Smooth muscle cell (in vitro differentiated cells): ENCODE results near the gene PDE10A. TPM values are rescaled to one million over a fixed set of nuclear protein-coding genes. Genes with fewer than 3 reads are reported as not detected.
A peak's percentile ranks its signal among the peaks of the same experiment; 100 is the strongest.

Experiments
- DNase-seq: peaks from one replicate; lab custom pipeline; 2025; ENCODE audit not compliant: unreplicated experiment; lab: John Stamatoyannopoulos, UW
- H2AFZ ChIP-seq: fragments of 200-600 bp; sonication (generic); 2 replicates; pipeline ENCODE4 v1.6.0; 2016; ENCODE audit warnings: antibody characterized with exemption, low read depth, mild to moderate bottlenecking
- H3F3A ChIP-seq: fragments of 200-600 bp; sonication (generic); 2 replicates; pipeline ENCODE4 v1.6.0; 2017; ENCODE audit warnings: antibody characterized with exemption, low read depth
- H3K27ac ChIP-seq: fragments of 200-600 bp; sonication (generic); 2 replicates; pipeline ENCODE4 v1.5.1; 2016; ENCODE audit warnings: low read depth, mild to moderate bottlenecking
- H3K27me3 ChIP-seq: fragments of 200-600 bp; sonication (generic); 2 replicates; pipeline ENCODE4 v1.6.1; 2016; ENCODE audit warnings: low read depth, mild to moderate bottlenecking
- H3K36me3 ChIP-seq: fragments of 200-600 bp; sonication (generic); 2 replicates; pipeline ENCODE4 v1.5.1; 2016; ENCODE audit warnings: low read depth
- H3K4me1 ChIP-seq: fragments of 200-600 bp; sonication (generic); 2 replicates; pipeline ENCODE4 v1.5.1; 2016; ENCODE audit warnings: low read depth
- H3K4me2 ChIP-seq: fragments of 200-600 bp; sonication (generic); 2 replicates; pipeline ENCODE4 v1.6.0; 2016; ENCODE audit warnings: mild to moderate bottlenecking
- H3K4me3 ChIP-seq: fragments of 200-600 bp; sonication (generic); 2 replicates; pipeline ENCODE4 v1.5.1; 2016; ENCODE audit warnings: mild to moderate bottlenecking
- H3K79me2 ChIP-seq: fragments of 200-600 bp; sonication (generic); 2 replicates; pipeline ENCODE4 v1.6.0; 2016; ENCODE audit warnings: low read depth, mild to moderate bottlenecking
- H3K9ac ChIP-seq: fragments of 200-600 bp; sonication (generic); 2 replicates; pipeline ENCODE4 v1.6.0; 2016; ENCODE audit warnings: low read depth
- H3K9me3 ChIP-seq: fragments of 200-600 bp; sonication (generic); replicated peaks from 2 replicates; pipeline ENCODE4 v1.5.1; 2016; ENCODE audit warnings: low read depth
- H4K20me1 ChIP-seq: fragments of 200-600 bp; sonication (generic); 2 replicates; pipeline ENCODE4 v1.6.0; 2016; ENCODE audit warnings: low read depth
- WGBS: methylation state at CpG from one replicate; pipeline ENCODE4 v1.1.7; 2016; ENCODE audit warnings: low lambda C conversion rate; 5-methylcytosine and 5-hydroxymethylcytosine counted together
- polyA plus RNA-seq: library from polyadenylated mRNA; unstranded; fragments of >200 nt; fragmentation: Nextera tagmentation; extraction: Ambion mirVana; gene quantifications from 2 replicates; pipeline ENCODE4 v1.2.1, GENCODE V29; 2016
- total RNA-seq: library from RNA; depleted of rRNA; stranded (reverse); fragments of >200 nt; gene quantifications from 2 replicates; pipeline ENCODE4 v1.2.3, GENCODE V29; 2014
- TF ChIP-seq, protein P1 (sequence below): fragments of 200-600 bp; sonication (generic); IDR thresholded peaks from 2 replicates; pipeline ENCODE4 v1.5.1; 2017; ENCODE audit warnings: borderline replicate concordance, mild to moderate bottlenecking, antibody characterized with exemption; ENCODE audit not compliant: insufficient read depth, poor library complexity, severe bottlenecking

Gene PDE10A
- total and polyA plus RNA-seq, 2 experiments from 2014 or later: 2.0 to 5.6 TPM

DNA sequence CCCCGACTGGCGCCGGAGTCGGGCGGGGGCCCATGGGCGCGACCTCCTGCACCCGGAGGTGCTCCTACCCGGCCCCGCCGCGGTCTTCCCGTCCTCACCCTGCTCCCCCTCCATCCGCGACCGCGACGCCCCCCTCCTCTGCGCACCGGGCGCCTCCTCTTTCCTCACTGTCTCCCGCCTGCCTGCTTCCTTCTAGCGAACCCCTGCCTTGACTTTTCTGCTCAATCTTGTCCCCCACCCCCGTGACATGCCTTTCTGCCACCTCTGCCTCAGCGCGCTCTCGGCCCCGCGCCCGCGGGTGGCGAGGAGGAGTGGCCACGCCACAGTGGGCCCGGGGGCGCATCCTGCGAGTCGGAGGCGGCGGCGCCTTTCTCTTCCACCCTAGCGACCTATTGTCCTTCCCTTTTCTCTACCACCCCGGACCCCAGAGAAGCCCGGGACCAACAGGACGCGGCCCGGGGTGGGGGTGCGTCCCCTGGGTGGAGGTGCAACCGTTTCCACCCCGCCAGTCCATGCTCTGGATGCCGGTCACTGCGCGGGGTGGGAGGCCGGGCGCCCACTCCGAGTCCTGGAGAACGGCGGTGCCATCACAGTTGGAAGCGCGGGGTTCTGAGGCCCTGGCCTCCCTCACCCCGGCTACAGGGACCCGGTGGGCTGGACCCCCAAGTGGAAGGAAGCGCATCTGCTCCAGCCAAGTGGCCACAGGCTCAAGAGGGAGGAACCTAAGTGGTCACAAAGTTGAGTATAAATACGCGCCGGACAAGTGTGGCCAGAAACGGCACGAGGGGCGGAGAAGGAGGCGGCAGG lies 2.0 kb downstream of the PDE10A start:
- H3K4me3 ChIP-seq: peak overlapping the region; percentile 68
- H3K27me3 ChIP-seq: peaks cover 91% of the 10 kb centered on the region
- 2% methylated on average over 61 of the region's 69 CpGs for WGBS
- DNase-seq: no peak
- peak overlapping the region; percentile 93 for H2AFZ ChIP-seq
- TF ChIP-seq, protein P1, sequence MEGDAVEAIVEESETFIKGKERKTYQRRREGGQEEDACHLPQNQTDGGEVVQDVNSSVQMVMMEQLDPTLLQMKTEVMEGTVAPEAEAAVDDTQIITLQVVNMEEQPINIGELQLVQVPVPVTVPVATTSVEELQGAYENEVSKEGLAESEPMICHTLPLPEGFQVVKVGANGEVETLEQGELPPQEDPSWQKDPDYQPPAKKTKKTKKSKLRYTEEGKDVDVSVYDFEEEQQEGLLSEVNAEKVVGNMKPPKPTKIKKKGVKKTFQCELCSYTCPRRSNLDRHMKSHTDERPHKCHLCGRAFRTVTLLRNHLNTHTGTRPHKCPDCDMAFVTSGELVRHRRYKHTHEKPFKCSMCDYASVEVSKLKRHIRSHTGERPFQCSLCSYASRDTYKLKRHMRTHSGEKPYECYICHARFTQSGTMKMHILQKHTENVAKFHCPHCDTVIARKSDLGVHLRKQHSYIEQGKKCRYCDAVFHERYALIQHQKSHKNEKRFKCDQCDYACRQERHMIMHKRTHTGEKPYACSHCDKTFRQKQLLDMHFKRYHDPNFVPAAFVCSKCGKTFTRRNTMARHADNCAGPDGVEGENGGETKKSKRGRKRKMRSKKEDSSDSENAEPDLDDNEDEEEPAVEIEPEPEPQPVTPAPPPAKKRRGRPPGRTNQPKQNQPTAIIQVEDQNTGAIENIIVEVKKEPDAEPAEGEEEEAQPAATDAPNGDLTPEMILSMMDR: no peak
- H3K9me3 ChIP-seq: no peaks in the 10 kb centered on the region
- H3K36me3 ChIP-seq: no peaks in the 10 kb centered on the region
- peak overlapping the region; percentile 99 for H3K4me2 ChIP-seq
- no peaks in the 10 kb centered on the region for H3F3A ChIP-seq
- H3K9ac ChIP-seq: no peak overlapping the region
- H3K27ac ChIP-seq: no peak overlapping the region
- H3K79me2 ChIP-seq: no peaks in the 10 kb centered on the region
- peaks cover 23% of the 10 kb centered on the region for H4K20me1 ChIP-seq
- peaks cover 25% of the 10 kb centered on the region for H3K4me1 ChIP-seq

DNA sequence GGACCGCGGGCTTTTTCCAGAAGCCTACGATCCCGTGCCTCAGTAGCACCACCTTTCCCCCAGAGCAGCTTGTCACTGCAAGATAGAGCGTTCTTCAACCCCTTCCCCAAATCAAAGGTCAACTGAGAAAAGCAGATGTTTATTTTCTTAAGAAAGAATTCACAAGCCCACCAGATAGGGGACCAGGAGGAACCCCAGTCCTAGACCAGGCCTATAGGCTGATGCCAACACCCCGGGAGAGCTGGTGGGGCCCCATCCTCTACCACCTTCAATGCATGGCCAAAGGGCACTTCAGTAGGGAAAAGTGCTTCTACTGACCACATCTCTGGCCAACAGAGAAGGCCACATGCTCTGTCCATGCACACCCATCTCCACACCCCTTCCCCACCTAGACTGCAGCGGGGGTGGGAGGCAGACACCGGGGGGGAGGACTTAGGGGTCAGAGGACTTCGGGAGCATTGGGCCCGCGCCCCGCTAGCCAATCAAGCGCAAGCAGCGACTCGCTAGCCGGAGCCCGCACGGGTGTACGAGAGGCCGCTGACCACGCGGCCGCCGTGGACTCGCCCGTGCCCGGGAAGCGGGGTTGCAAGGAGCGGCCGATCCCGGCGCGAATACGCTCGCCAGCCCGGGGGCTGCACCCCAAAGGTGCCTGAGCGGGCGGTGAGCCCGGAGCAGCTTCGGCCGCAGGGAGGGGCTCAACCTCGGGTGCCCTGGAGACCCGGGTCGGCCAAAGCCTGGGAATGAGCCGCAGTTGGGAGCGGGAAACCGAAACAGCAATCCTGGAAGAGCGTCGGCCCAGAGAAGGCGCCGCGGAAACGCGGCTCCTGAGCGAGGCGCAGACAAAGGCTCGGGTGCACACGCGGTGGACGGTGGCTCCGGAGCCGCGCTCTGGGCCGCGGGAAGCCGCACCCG lies 2.8 kb downstream of the PDE10A start:
- Histone ChIP-seq H3K27me3 (peaks cover 91% of the 10 kb centered on the region), H2AFZ (peak overlapping the region; percentile 93), H3K4me3 (peak overlapping the region; percentile 68)

DNA sequence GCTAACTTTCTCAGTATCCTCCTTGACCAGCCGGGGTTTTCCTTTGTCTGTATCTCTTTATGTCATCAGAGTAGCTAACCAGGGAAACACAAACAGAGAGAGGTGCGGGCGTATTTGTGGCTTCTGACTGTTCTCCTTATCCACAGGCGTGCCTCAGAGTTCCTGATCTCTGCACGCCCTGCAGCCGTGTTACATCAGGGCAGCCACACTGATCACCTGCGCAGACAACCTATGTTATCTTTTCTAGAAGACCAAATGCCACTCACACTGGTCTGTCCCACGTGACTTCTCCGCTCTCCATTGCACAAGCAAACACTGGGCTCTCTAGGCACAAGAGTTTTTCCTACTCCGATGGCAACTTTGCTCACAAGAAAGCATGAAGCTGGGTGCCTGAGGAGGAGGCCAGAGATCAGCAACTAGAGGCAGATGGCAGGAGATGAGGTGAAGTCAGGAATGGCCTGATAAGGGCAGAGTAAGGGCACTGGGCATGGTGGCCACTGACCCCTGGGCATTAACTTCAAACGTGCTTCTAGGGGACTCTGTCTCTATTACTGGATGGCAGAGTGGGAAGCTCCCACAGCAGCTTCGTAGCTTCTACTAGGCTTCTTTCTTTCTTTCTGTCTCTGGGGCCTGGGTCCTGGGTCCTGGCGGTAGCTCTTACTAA lies 4.5 kb downstream of the PDE10A start:
- DNase-seq: no peak
- WGBS: 76% methylated on average over 13 of the region's 13 CpGs
- Histone ChIP-seq H3K4me2 (no peak overlapping the region), H3K27ac (no peak overlapping the region), H3K9ac (no peak overlapping the region), H3K79me2 (no peaks in the 10 kb centered on the region), H3K4me1 (peaks cover 1% of the 10 kb centered on the region), H3K27me3 (peaks cover 89% of the 10 kb centered on the region), H3F3A (no peaks in the 10 kb centered on the region), H4K20me1 (peaks cover 23% of the 10 kb centered on the region), H3K36me3 (no peaks in the 10 kb centered on the region), H2AFZ (no peak overlapping the region), H3K9me3 (no peaks in the 10 kb centered on the region), H3K4me3 (no peak overlapping the region)
- TF ChIP-seq, protein P1: no peak

More for the DNA sequence above, 2.8 kb downstream of the PDE10A start:
- TF ChIP-seq, protein P1: no peak
- Histone ChIP-seq H3K9me3 (no peaks in the 10 kb centered on the region), H3K27ac (no peak overlapping the region), H3K4me1 (peaks cover 18% of the 10 kb centered on the region), H3K4me2 (peak overlapping the region; percentile 99), H4K20me1 (peaks cover 23% of the 10 kb centered on the region), H3F3A (no peaks in the 10 kb centered on the region), H3K79me2 (no peaks in the 10 kb centered on the region), H3K36me3 (no peaks in the 10 kb centered on the region), H3K9ac (no peak overlapping the region)
- no peak for DNase-seq
- 11% methylated on average over 67 of the region's 67 CpGs for WGBS
